GM21717 (cell line): ENCODE data around the gene PGM2.
"Not testable (repeated sequence)": the region's sequence is repeated elsewhere in the genome, so short reads cannot be mapped to it uniquely, and the experiment has no call there.

Source experiments
- ATAC-seq: cut with Tn5 transposase; IDR thresholded peaks from one replicate; pipeline ENCODE4 v1.9.1; 2021; ENCODE audit warnings: mild to moderate bottlenecking, moderate library complexity; ENCODE audit not compliant: unreplicated experiment

Gene PGM2

GRCh38 chr4:37816719-37817118 lies 9.8 kb upstream of the PGM2 start:
- no peak for ATAC-seq

GRCh38 chr4:37818752-37819151 lies 7.7 kb upstream of the PGM2 start:
- no peak for ATAC-seq

- ATAC-seq: not testable (repeated sequence)
Measured at GRCh38 chr4:37820458-37820857, 6.0 kb upstream of the PGM2 start.

GRCh38 chr4:37821953-37822605 lies 4.4 kb upstream of the PGM2 start:
- no peak for ATAC-seq

GRCh38 chr4:37825501-37825900 lies 985 bp upstream of the PGM2 start:
- not testable (repeated sequence) for ATAC-seq

GRCh38 chr4:37825968-37826294 lies 555 bp upstream of the PGM2 start:
- ATAC-seq: peak; percentile 12

- peak; percentile 44 for ATAC-seq
Measured at GRCh38 chr4:37827030-37827685, 672 bp downstream of the PGM2 start.

GRCh38 chr4:37827802-37828321 lies 1.4 kb downstream of the PGM2 start:
- no peak for ATAC-seq

GRCh38 chr4:37828843-37829242 lies 2.4 kb downstream of the PGM2 start:
- ATAC-seq: no peak

GRCh38 chr4:37830640-37831039 lies 4.2 kb downstream of the PGM2 start:
- no peak for ATAC-seq

GRCh38 chr4:37835031-37835430 lies 8.5 kb downstream of the PGM2 start:
- ATAC-seq: no peak

GRCh38 chr4:37835806-37836205 lies 9.3 kb downstream of the PGM2 start:
- ATAC-seq: no peak

- no peak for ATAC-seq
Measured at GRCh38 chr4:37836274-37836673, 9.8 kb downstream of the PGM2 start.

GRCh38 chr4:37836838-37837440 lies 10.5 kb downstream of the PGM2 start:
- ATAC-seq: no peak

GRCh38 chr4:37837446-37837845 lies 11.0 kb downstream of the PGM2 start:
- no peak for ATAC-seq

- ATAC-seq: no peak
Measured at GRCh38 chr4:37839426-37839825, 12.9 kb downstream of the PGM2 start.

- ATAC-seq: no peak
Measured at GRCh38 chr4:37844204-37844603, 17.7 kb downstream of the PGM2 start.

GRCh38 chr4:37845201-37845600 lies 18.7 kb downstream of the PGM2 start:
- no peak for ATAC-seq

- ATAC-seq: no peak
Measured at GRCh38 chr4:37847311-37847884, 20.9 kb downstream of the PGM2 start.

- ATAC-seq: no peak
Measured at GRCh38 chr4:37852376-37852775, 25.9 kb downstream of the PGM2 start.

GRCh38 chr4:37858112-37858511 lies 31.6 kb downstream of the PGM2 start:
- ATAC-seq: no peak

- ATAC-seq: no peak
Measured at GRCh38 chr4:37858872-37859271, 32.4 kb downstream of the PGM2 start.
